ENCODE data around the gene SLC35E3. TPM values are rescaled to one million over a fixed set of nuclear protein-coding genes. Genes with fewer than 3 reads are reported as not detected.
A peak's percentile ranks its signal among the peaks of the same experiment; 100 is the strongest.

Gene SLC35E3
- total and polyA plus RNA-seq, 3 experiments from 2014 or later, result 4.0 to 13.4 (median 5.1) TPM

GRCh38 chr12:68791897-68792481 is 46.0 kb downstream of the SLC35E3 start:
- Histone ChIP-seq H3K27me3 (ENCODE audit: insufficient read depth, low read length, poor library complexity, severe bottlenecking) (no peaks in the 10 kb centered on the region), H3K27ac (ENCODE audit: low read depth, low read length) (no peak overlapping the region), H3K9me3 (ENCODE audit: low read length) (no peaks in the 10 kb centered on the region), H3K4me3 (ENCODE audit: low read length) (no peak overlapping the region), H3K36me3 (ENCODE audit: insufficient read depth, low read length) (no peaks in the 10 kb centered on the region), H3K4me1 (ENCODE audit: insufficient read depth, low read length) (no peaks in the 10 kb centered on the region)
- H3K9me3 Mint-ChIP-seq, result no peaks in the 10 kb centered on the region
- no peak for DNase-seq
- H3K27me3 Mint-ChIP-seq, result no peaks in the 10 kb centered on the region
- no peaks in the 10 kb centered on the region for H3K36me3 Mint-ChIP-seq
- no peak overlapping the region for H3K4me3 Mint-ChIP-seq
- H3K27ac Mint-ChIP-seq, result no peak overlapping the region
- H3K4me1 Mint-ChIP-seq, result no peaks in the 10 kb centered on the region
- POLR2A ChIA-PET, result no interaction called here
- CTCF ChIA-PET, result interaction anchor here (1.6 kb wide), 1 partner anchor 16 kb away, joined by 3 read pairs; the partner anchor contains the start of gene MDM2

DNA sequence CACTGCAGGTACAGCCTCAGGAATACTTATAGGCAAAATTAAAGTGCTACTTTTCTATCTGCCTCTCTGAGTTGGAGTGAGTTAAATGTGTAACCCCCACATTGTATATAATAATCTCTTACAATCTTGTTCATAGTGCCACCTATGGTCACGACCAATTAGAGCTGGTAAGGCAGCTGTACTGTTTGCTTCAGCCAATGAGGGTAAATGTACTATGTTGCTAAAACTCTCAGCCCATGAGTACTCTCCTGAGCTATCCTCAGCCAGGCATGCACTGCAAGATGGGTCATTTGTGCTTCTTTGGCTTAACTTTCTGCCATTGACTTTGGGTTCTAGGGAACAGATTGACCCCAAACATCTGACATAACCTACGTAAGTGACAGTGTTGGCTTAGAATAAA is 47.0 kb downstream of the SLC35E3 start:
- CTCF ChIA-PET, result interaction anchor here (0.8 kb wide), 1 partner anchor 15 kb away, joined by 4 read pairs; the partner anchor contains the start of gene MDM2
- no peak overlapping the region for H3K27ac ChIP-seq (ENCODE audit: low read depth, low read length)

DNA sequence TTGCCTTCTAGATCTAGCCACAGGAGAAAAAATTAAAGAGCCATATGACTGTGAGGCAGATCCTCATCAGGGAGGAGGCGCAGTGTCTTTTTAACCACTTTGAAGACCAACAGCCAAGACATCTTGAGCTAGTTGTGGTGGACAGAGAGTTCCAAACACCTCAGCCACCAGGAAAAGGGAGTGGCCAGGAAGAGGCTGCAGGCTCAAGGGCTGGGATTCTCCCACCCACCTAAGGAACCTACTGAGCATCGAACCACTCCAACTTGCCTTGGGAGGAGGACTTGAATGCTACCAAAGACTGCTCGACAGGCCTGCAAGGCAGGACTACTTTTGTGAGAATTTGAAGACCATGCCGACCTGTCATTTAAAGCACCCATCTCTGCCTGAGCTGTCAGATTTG is 47.5 kb downstream of the SLC35E3 start:
- Histone ChIP-seq H3K27ac (ENCODE audit: low read depth, low read length) (no peak overlapping the region), H3K4me1 (ENCODE audit: insufficient read depth, low read length) (no peaks in the 10 kb centered on the region), H3K9me3 (ENCODE audit: low read length) (no peaks in the 10 kb centered on the region), H3K36me3 (ENCODE audit: insufficient read depth, low read length) (no peaks in the 10 kb centered on the region), H3K27me3 (ENCODE audit: insufficient read depth, low read length, poor library complexity, severe bottlenecking) (no peaks in the 10 kb centered on the region), H3K4me3 (ENCODE audit: low read length) (no peak overlapping the region)
- no peaks in the 10 kb centered on the region for H3K27me3 Mint-ChIP-seq
- H3K36me3 Mint-ChIP-seq, result no peaks in the 10 kb centered on the region
- DNase-seq, result no peak
- H3K27ac Mint-ChIP-seq, result no peak overlapping the region
- H3K4me3 Mint-ChIP-seq, result no peak overlapping the region
- no peaks in the 10 kb centered on the region for H3K9me3 Mint-ChIP-seq
- H3K4me1 Mint-ChIP-seq, result no peaks in the 10 kb centered on the region
- ChIA-PET POLR2A (no interaction called here), CTCF (interaction anchor here (0.8 kb wide), 1 partner anchor 14 kb away, joined by 4 read pairs; the partner anchor contains the start of gene MDM2)

More for the DNA sequence above, 47.0 kb downstream of the SLC35E3 start:
- Mint-ChIP-seq H3K27me3 (no peaks in the 10 kb centered on the region), H3K4me1 (no peaks in the 10 kb centered on the region), H3K36me3 (no peaks in the 10 kb centered on the region), H3K27ac (no peak overlapping the region), H3K4me3 (no peak overlapping the region), H3K9me3 (no peaks in the 10 kb centered on the region)
- DNase-seq, result peak in 3 of 5 donors; percentile 5 to 41 (median 33)
- Histone ChIP-seq H3K4me1 (ENCODE audit: insufficient read depth, low read length) (no peaks in the 10 kb centered on the region), H3K4me3 (ENCODE audit: low read length) (no peak overlapping the region), H3K27me3 (ENCODE audit: insufficient read depth, low read length, poor library complexity, severe bottlenecking) (no peaks in the 10 kb centered on the region), H3K9me3 (ENCODE audit: low read length) (no peaks in the 10 kb centered on the region), H3K36me3 (ENCODE audit: insufficient read depth, low read length) (no peaks in the 10 kb centered on the region)
- POLR2A ChIA-PET, result no interaction called here

DNA sequence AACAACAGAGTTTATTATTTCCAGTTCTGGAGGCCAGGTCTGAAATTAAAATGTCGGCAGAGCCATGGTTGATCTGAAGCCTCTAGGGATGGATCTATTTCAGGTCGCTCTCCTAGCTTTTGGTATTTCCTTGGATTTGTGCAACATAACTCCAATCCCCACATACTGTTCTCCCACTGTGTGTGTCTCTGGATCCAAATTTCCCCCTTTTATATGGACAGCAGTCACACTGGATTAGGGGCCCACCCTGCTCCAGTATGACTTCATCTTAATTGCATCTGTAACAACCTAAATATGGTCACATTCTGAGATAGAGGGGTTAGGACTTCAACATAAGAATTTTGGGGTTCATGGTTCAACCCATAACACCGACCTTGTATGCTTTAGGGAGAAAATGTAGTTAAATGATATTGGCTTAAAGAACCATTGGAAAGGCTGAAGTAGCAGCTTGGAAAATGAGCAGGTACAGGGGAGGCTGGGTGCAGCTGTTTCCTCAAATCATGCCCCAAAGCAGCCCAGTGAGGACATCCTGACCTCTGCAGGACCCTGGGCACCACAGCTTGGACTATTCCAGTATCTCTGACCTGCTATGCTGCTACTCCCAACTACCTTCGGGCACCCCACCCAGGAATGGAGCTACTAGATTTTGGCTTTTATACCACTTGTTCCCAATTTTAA is 48.1 kb downstream of the SLC35E3 start:
- CTCF ChIA-PET, result no interaction called here
- Mint-ChIP-seq H3K4me1 (no peaks in the 10 kb centered on the region), H3K4me3 (no peak overlapping the region), H3K9me3 (no peaks in the 10 kb centered on the region), H3K36me3 (no peaks in the 10 kb centered on the region), H3K27me3 (peaks cover 0 to 5% of the 10 kb centered on the region in 2 donors), H3K27ac (peak overlapping the region in 1 of 8 donors; percentile 13)
- DNase-seq, result no peak
- no peak overlapping the region for H3K4me3 ChIP-seq (ENCODE audit: low read length)
- no peaks in the 10 kb centered on the region for H3K27me3 ChIP-seq (ENCODE audit: insufficient read depth, low read length, poor library complexity, severe bottlenecking)
- H3K9me3 ChIP-seq (ENCODE audit: low read length), result no peaks in the 10 kb centered on the region
- no peaks in the 10 kb centered on the region for H3K4me1 ChIP-seq (ENCODE audit: insufficient read depth, low read length)
- no peaks in the 10 kb centered on the region for H3K36me3 ChIP-seq (ENCODE audit: insufficient read depth, low read length)
- POLR2A ChIA-PET, result no interaction called here
- no peak overlapping the region for H3K27ac ChIP-seq (ENCODE audit: low read depth, low read length)

DNA sequence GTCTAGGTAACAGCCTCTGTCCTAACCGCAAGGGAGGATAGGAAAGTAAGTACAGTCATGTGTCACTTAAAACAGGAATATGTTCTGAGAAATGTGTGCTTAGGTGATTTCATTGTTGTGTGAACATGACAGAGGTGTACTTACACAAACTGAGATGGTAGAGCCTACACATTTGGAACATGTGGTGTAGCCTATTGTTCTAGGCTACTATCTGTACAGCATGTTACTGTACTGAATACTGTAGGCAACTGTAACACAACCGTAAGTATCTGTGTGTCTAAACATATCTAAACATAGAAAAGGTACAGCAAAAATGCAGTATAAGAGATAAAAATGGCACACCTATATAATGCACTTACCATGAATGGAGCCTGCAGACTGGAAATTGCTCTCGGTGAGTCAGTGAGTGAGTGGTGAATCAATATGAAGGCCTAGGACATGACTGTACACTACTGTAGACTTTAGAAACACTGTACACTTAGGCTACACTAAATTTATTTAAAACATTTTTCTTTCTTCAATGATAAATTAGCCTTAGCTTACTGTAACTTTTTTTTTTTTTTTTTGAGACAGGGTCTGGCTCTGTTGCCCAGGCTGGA is 48.8 kb downstream of the SLC35E3 start:
- H3K4me3 ChIP-seq (ENCODE audit: low read length), result no peak overlapping the region
- no peaks in the 10 kb centered on the region for H3K9me3 ChIP-seq (ENCODE audit: low read length)
- H3K27ac ChIP-seq (ENCODE audit: low read depth, low read length), result no peak overlapping the region
- peaks cover 0 to 7% of the 10 kb centered on the region in 2 donors for H3K27me3 Mint-ChIP-seq
- H3K27ac Mint-ChIP-seq, result no peak overlapping the region
- no peaks in the 10 kb centered on the region for H3K36me3 Mint-ChIP-seq
- no peak for DNase-seq
- ChIA-PET POLR2A (no interaction called here), CTCF (interaction anchor here (0.9 to 1.0 kb wide), 2 partner anchors 9 to 13 kb away, joined by 3 read pairs; partner anchors contain the start of gene MDM2)
- no peaks in the 10 kb centered on the region for H3K27me3 ChIP-seq (ENCODE audit: insufficient read depth, low read length, poor library complexity, severe bottlenecking)
- no peaks in the 10 kb centered on the region for H3K4me1 Mint-ChIP-seq
- no peaks in the 10 kb centered on the region for H3K36me3 ChIP-seq (ENCODE audit: insufficient read depth, low read length)
- H3K4me3 Mint-ChIP-seq, result no peak overlapping the region
- no peaks in the 10 kb centered on the region for H3K9me3 Mint-ChIP-seq
- H3K4me1 ChIP-seq (ENCODE audit: insufficient read depth, low read length), result no peaks in the 10 kb centered on the region

GRCh38 chr12:68796399-68796798 is 50.4 kb downstream of the SLC35E3 start:
- ChIA-PET POLR2A (no interaction called here), CTCF (interaction anchor here (4.3 kb wide), 1 partner anchor 12 kb away, joined by 20 read pairs; the partner anchor contains the start of gene MDM2)
- H3K27ac ChIP-seq (ENCODE audit: low read depth, low read length), result no peak overlapping the region

GRCh38 chr12:68798882-68799234 is 52.9 kb downstream of the SLC35E3 start:
- no peak overlapping the region for H3K4me3 ChIP-seq (ENCODE audit: low read length)
- H3K27ac ChIP-seq (ENCODE audit: low read depth, low read length), result no peak overlapping the region
- Mint-ChIP-seq H3K4me3 (no peak overlapping the region), H3K27ac (no peak overlapping the region), H3K27me3 (peaks cover 0 to 7% of the 10 kb centered on the region in 2 donors), H3K36me3 (no peaks in the 10 kb centered on the region), H3K9me3 (no peaks in the 10 kb centered on the region), H3K4me1 (no peaks in the 10 kb centered on the region)
- DNase-seq, result no peak
- no peaks in the 10 kb centered on the region for H3K27me3 ChIP-seq (ENCODE audit: insufficient read depth, low read length, poor library complexity, severe bottlenecking)
- H3K4me1 ChIP-seq (ENCODE audit: insufficient read depth, low read length), result no peaks in the 10 kb centered on the region
- ChIA-PET POLR2A (interaction anchor here (0.6 to 1.4 kb wide), 2 partner anchors 9 to 53 kb away, joined by 3 to 4 read pairs; partner anchors contain the start of genes MDM2 and SLC35E3), CTCF (interaction anchor here (1.2 to 4.3 kb wide), 2 partner anchors 9 to 17 kb away, joined by 3 to 20 read pairs; partner anchors contain the start of gene MDM2)
- no peaks in the 10 kb centered on the region for H3K36me3 ChIP-seq (ENCODE audit: insufficient read depth, low read length)
- H3K9me3 ChIP-seq (ENCODE audit: low read length), result no peaks in the 10 kb centered on the region

More at GRCh38 chr12:68796399-68796798, 50.4 kb downstream of the SLC35E3 start:
- no peaks in the 10 kb centered on the region for H3K27me3 ChIP-seq (ENCODE audit: insufficient read depth, low read length, poor library complexity, severe bottlenecking)
- Mint-ChIP-seq H3K27me3 (peaks cover 0 to 7% of the 10 kb centered on the region in 2 donors), H3K4me1 (no peaks in the 10 kb centered on the region), H3K4me3 (no peak overlapping the region), H3K9me3 (no peaks in the 10 kb centered on the region), H3K27ac (no peak overlapping the region), H3K36me3 (no peaks in the 10 kb centered on the region)
- no peak for DNase-seq
- H3K4me1 ChIP-seq (ENCODE audit: insufficient read depth, low read length), result no peaks in the 10 kb centered on the region
- H3K9me3 ChIP-seq (ENCODE audit: low read length), result no peaks in the 10 kb centered on the region
- H3K4me3 ChIP-seq (ENCODE audit: low read length), result no peak overlapping the region
- H3K36me3 ChIP-seq (ENCODE audit: insufficient read depth, low read length), result no peaks in the 10 kb centered on the region

- DNase-seq, result no peak
- Mint-ChIP-seq H3K4me1 (no peaks in the 10 kb centered on the region), H3K9me3 (no peaks in the 10 kb centered on the region), H3K4me3 (no peak overlapping the region), H3K27me3 (peaks cover 0 to 7% of the 10 kb centered on the region in 2 donors), H3K36me3 (no peaks in the 10 kb centered on the region), H3K27ac (no peak overlapping the region)
- no peaks in the 10 kb centered on the region for H3K27me3 ChIP-seq (ENCODE audit: insufficient read depth, low read length, poor library complexity, severe bottlenecking)
- no peaks in the 10 kb centered on the region for H3K9me3 ChIP-seq (ENCODE audit: low read length)
- no peaks in the 10 kb centered on the region for H3K4me1 ChIP-seq (ENCODE audit: insufficient read depth, low read length)
- no peak overlapping the region for H3K27ac ChIP-seq (ENCODE audit: low read depth, low read length)
- H3K4me3 ChIP-seq (ENCODE audit: low read length), result no peak overlapping the region
- H3K36me3 ChIP-seq (ENCODE audit: insufficient read depth, low read length), result no peaks in the 10 kb centered on the region
- POLR2A ChIA-PET, result interaction anchor here (1.4 kb wide), 1 partner anchor 7 kb away, joined by 3 read pairs; the partner anchor contains the start of gene MDM2
- CTCF ChIA-PET, result interaction anchor here (4.3 kb wide), 1 partner anchor 8 kb away, joined by 20 read pairs; the partner anchor contains the start of gene MDM2
Measured at GRCh38 chr12:68800294-68800693, 54.3 kb downstream of the SLC35E3 start.
